GM23338 (cell line): Measurements from ENCODE around the gene BAD. TPM values are rescaled to one million over a fixed set of nuclear protein-coding genes. Genes with fewer than 3 reads are reported as not detected.

Experiments
- ATAC-seq: fragments of 200-7000 bp; cut with Tn5 transposase; 3 replicates; pipeline ENCODE4 v1.9.1; 2020
- DNase-seq: peaks from one replicate; pipeline ENCODE4 v3.0.0-alpha.2; 2015; ENCODE audit warnings: low spot score
- H2AFZ ChIP-seq: fragments of 200-600 bp; sonication (generic); 2 replicates; pipeline ENCODE4 v1.8.0; 2016; ENCODE audit warnings: antibody characterized with exemption, mild to moderate bottlenecking, moderate library complexity
- H3F3A ChIP-seq: fragments of 200-600 bp; sonication (generic); replicated peaks from 2 replicates; pipeline ENCODE4 v1.8.0; 2017; ENCODE audit warnings: antibody characterized with exemption, mixed run types, low read depth
- H3K27ac ChIP-seq: fragments of 200-600 bp; sonication (generic); 2 replicates; pipeline ENCODE4 v1.6.1; 2016; ENCODE audit warnings: low read depth
- H3K27me3 ChIP-seq: fragments of 200-600 bp; sonication (generic); 2 replicates; pipeline ENCODE4 v1.8.0; 2016; ENCODE audit warnings: mild to moderate bottlenecking, mixed run types, moderate library complexity; ENCODE audit not compliant: insufficient read depth
- H3K36me3 ChIP-seq: fragments of 200-600 bp; sonication (generic); 2 replicates; pipeline ENCODE4 v1.8.0; 2016; ENCODE audit warnings: mild to moderate bottlenecking; ENCODE audit not compliant: insufficient read depth
- H3K4me1 ChIP-seq: fragments of 200-600 bp; sonication (generic); 2 replicates; pipeline ENCODE4 v1.8.0; 2016; ENCODE audit warnings: mild to moderate bottlenecking, moderate library complexity; ENCODE audit not compliant: insufficient read depth
- H3K4me2 ChIP-seq: fragments of 200-600 bp; sonication (generic); 2 replicates; pipeline ENCODE4 v1.7.1; 2017; ENCODE audit warnings: mixed run types
- H3K4me3 ChIP-seq: fragments of 200-600 bp; sonication (generic); 2 replicates; pipeline ENCODE4 v1.6.1; 2016; ENCODE audit warnings: mixed run types
- H3K79me2 ChIP-seq: fragments of 200-600 bp; sonication (generic); replicated peaks from 2 replicates; pipeline ENCODE4 v1.8.0; 2017; ENCODE audit warnings: mild to moderate bottlenecking; ENCODE audit not compliant: insufficient read depth
- H3K9me2 ChIP-seq: fragments of 200-600 bp; sonication (generic); 2 replicates; pipeline ENCODE4 v1.8.0; 2017; ENCODE audit not compliant: insufficient read depth
- H4K20me1 ChIP-seq: fragments of 200-600 bp; sonication (generic); replicated peaks from 2 replicates; pipeline ENCODE4 v1.8.0; 2017; ENCODE audit warnings: mild to moderate bottlenecking; ENCODE audit not compliant: insufficient read depth
- H3K27ac Mint-ChIP-seq: 2 replicates; pipeline ENCODE4 v1.8.0; 2020; ENCODE audit warnings: inconsistent platforms, mild to moderate bottlenecking, moderate library complexity, mixed read lengths
- H3K27me3 Mint-ChIP-seq: 3 replicates; pipeline ENCODE4 v1.8.0; 2022; ENCODE audit warnings: low read depth, mild to moderate bottlenecking, moderate library complexity, mixed read lengths, inconsistent platforms; ENCODE audit not compliant: insufficient read depth, poor library complexity
- H3K36me3 Mint-ChIP-seq: 3 replicates; pipeline ENCODE4 v1.8.0; 2021; ENCODE audit warnings: low read depth, mild to moderate bottlenecking, inconsistent platforms, moderate library complexity, mixed read lengths
- H3K4me1 Mint-ChIP-seq: 3 replicates; pipeline ENCODE4 v1.8.0; 2020; ENCODE audit warnings: mild to moderate bottlenecking, inconsistent platforms, mixed read lengths
- H3K4me3 Mint-ChIP-seq: 3 replicates; pipeline ENCODE4 v1.8.0; 2021; ENCODE audit warnings: moderate library complexity, mild to moderate bottlenecking, inconsistent platforms, mixed read lengths
- H3K9me3 Mint-ChIP-seq: 3 replicates; pipeline ENCODE4 v1.8.0; 2020; ENCODE audit warnings: moderate library complexity, mild to moderate bottlenecking, inconsistent platforms, mixed read lengths
- CREB1 ChIP-seq: fragments of 250-450 bp; sonication (Bioruptor Pico); IDR thresholded peaks from 2 replicates; pipeline ENCODE4 v1.5.0; 2020; ENCODE audit warnings: low read depth, mild to moderate bottlenecking, moderate library complexity
- EZH2 ChIP-seq: fragments of 200-600 bp; sonication (generic); IDR thresholded peaks from one replicate; pipeline ENCODE4 v1.8.0; 2017; ENCODE audit warnings: antibody characterized with exemption, mild to moderate bottlenecking, low read depth; ENCODE audit not compliant: unreplicated experiment
- EZH2phosphoT487 ChIP-seq: fragments of 200-600 bp; sonication (generic); IDR thresholded peaks from one replicate; pipeline ENCODE4 v1.8.1; 2018; ENCODE audit warnings: antibody characterized with exemption; ENCODE audit not compliant: unreplicated experiment
- JUNB ChIP-seq: IDR thresholded peaks from one replicate; pipeline ENCODE4 v1.6.1; 2016; ENCODE audit warnings: antibody characterized with exemption; ENCODE audit not compliant: unreplicated experiment
- REST ChIP-seq: IDR thresholded peaks from one replicate; pipeline ENCODE4 v1.6.1; 2018; ENCODE audit warnings: antibody characterized with exemption; ENCODE audit not compliant: unreplicated experiment
- ZNF462 ChIP-seq: fragments of 250-450 bp; sonication (Bioruptor Pico); IDR thresholded peaks from 2 replicates; pipeline ENCODE4 v1.5.0; 2020; ENCODE audit warnings: mild to moderate bottlenecking, moderate library complexity
- polyA plus RNA-seq: library from polyadenylated mRNA; unstranded; fragments of >200 nt; fragmentation: Nextera tagmentation; extraction: Ambion mirVana; gene quantifications from 2 replicates; pipeline ENCODE4 v1.2.1, GENCODE V29; 2016
- total RNA-seq: library from RNA; depleted of rRNA; stranded (reverse); fragments of >200 nt; shearing (Covaris generic); gene quantifications from 2 replicates; pipeline ENCODE4 v1.2.3, GENCODE V29; 2014

The BAD gene
- total and polyA plus RNA-seq, 2 experiments from 2014 or later, result 46.3 to 46.4 TPM

- Histone ChIP-seq H2AFZ (peak overlapping the region; percentile 78), H3K27ac (no peak overlapping the region), H3K79me2 (no peaks in the 10 kb centered on the region), H3K4me1 (peaks cover 7% of the 10 kb centered on the region; the same call in 1 of the 2 replicates), H3K4me2 (peak overlapping the region; percentile 74), H3K9me2 (no peaks in the 10 kb centered on the region), H3K4me3 (peak overlapping the region; percentile 50), H3K36me3 (no peaks in the 10 kb centered on the region), H3F3A (peaks cover 20% of the 10 kb centered on the region), H4K20me1 (peaks cover 19% of the 10 kb centered on the region), H3K27me3 (peaks cover 100% of the 10 kb centered on the region)
- DNase-seq (peak; percentile 43), ATAC-seq (no peak)
- no peaks in the 10 kb centered on the region; the same call in 1 of the 3 replicates for H3K9me3 Mint-ChIP-seq
- peaks cover 99% of the 10 kb centered on the region for H3K27me3 Mint-ChIP-seq
- TF ChIP-seq EZH2 (peak; percentile 18), EZH2phosphoT487 (peak; percentile 40), JUNB (no peak), REST (no peak), CREB1 (CRISPR knock-in tag) (no peak), ZNF462 (CRISPR knock-in tag) (no peak)
- H3K4me1 Mint-ChIP-seq, result peaks cover 13% of the 10 kb centered on the region
- H3K36me3 Mint-ChIP-seq, result no peaks in the 10 kb centered on the region; the same call in 2 of the 3 replicates
- no peak overlapping the region for H3K27ac Mint-ChIP-seq
- peak overlapping the region; percentile 50 for H3K4me3 Mint-ChIP-seq
Observed at GRCh38 chr11:64296830-64297698, 12.6 kb upstream of the BAD start.
